ENCODE results near the gene CDH24.

Gene CDH24

GRCh38 chr14:23047751-23048693, 9.3 kb downstream of the CDH24 start:
- DNase-seq (ENCODE audit: low read depth in 2 of 3, low spot score in 2 of 3), result no peak

DNA sequence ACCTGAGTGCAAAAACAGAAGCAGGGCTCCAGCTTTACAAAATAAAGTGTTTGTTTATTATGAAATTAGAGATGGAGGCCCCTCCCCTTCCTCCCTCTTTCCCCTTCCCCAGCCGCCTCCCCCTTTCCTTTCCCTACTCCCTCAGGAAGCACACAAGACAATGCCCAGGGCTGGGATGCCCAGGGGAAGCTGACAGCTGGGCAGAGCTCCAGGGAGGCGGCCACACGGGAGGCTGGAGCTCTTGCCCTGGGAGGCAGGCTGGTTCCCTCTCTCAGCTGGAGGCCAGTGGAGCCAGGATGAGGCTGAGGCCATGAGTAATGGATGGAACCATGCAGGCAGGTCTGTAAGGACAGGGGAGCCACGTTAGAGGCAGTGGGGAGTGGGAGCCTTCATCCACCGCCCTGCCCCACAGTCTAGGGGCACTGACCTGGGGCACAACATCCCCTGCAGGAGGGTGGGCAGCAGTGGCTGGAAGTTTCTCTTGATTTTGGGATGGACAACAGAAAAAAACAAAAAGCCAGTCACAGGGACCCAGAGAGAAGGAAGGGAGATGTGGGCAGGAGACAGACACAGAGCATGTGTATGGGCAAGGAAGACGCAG, 10.2 kb downstream of the CDH24 start:
- no peak for DNase-seq (ENCODE audit: low read depth in 2 of 3, low spot score in 2 of 3)

- DNase-seq (ENCODE audit: low read depth in 2 of 3, low spot score in 2 of 3), result no peak
These were observed 11.6 kb downstream of the CDH24 start for GRCh38 chr14:23045419-23046357.

- DNase-seq (ENCODE audit: low read depth in 2 of 3, low spot score in 2 of 3), result no peak
These were observed 12.5 kb downstream of the CDH24 start for GRCh38 chr14:23044840-23045239.

DNA sequence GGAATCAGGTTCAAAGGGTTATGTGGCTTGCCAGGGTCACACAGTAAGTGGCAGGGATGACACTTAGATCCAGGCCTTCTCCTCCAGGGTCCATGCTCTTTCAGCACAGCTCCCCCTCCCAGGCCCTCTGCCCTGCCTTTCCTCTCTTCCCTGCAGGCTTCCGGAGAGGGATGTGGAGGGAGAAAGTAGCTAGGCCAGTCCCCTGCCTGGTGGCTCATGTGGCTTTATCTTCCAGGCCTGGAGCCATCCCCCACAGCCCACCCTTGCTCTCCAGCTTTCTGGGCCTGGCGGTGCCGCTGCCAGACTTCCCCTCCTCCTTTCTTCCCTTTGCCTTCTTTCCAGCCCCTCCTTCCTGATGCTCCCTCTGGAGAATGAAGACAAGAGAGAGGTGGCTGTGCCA, 13.6 kb downstream of the CDH24 start:
- DNase-seq (ENCODE audit: low read depth in 2 of 3, low spot score in 2 of 3), result no peak

GRCh38 chr14:23043145-23043544, 14.2 kb downstream of the CDH24 start:
- no peak for DNase-seq (ENCODE audit: low read depth in 2 of 3, low spot score in 2 of 3)

- no peak for DNase-seq (ENCODE audit: low read depth in 2 of 3, low spot score in 2 of 3)
These were observed 15.0 kb downstream of the CDH24 start, which contains the start of gene PSMB11 for GRCh38 chr14:23042162-23042965. Gene PSMB11 (plus strand): TSS chr14:23042212. CDS start chr14:23042226, 14 bp downstream.

DNA sequence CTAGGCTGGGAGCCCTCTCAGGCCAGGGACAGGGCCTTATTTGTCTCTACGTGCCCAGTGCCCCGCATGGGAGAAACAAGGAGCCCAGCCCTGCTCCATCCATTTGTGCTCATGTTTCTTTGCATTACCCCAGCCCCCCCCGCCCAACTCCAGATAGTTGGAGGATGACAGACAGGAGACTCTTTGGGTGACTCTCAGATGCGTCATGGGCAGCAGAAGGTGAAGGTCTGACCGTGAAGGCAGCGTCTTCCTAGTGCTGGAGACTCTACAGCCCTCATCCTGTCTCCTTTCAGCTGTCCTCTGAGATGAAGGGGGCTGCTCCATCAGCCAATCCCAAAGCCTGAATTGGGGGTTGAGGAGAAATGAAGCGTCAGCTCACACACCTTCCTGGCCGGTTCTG, 15.6 kb downstream of the CDH24 start:
- no peak for DNase-seq (ENCODE audit: low read depth in 2 of 3, low spot score in 2 of 3)

- DNase-seq (ENCODE audit: low read depth in 2 of 3, low spot score in 2 of 3), result no peak
These were observed 17.2 kb downstream of the CDH24 start for GRCh38 chr14:23040100-23040499.

GRCh38 chr14:23035303-23036144, 21.8 kb downstream of the CDH24 start:
- DNase-seq (ENCODE audit: low read depth in 2 of 3, low spot score in 2 of 3), result no peak

GRCh38 chr14:23034498-23035302, 22.6 kb downstream of the CDH24 start, which contains the start of gene PSMB5:
Gene PSMB5 (minus strand): TSS chr14:23034900. CDS start chr14:23034881, 19 bp downstream.
- peak; percentile 59 to 71 (median 63) for DNase-seq (ENCODE audit: low read depth in 2 of 3, low spot score in 2 of 3)

- DNase-seq (ENCODE audit: low read depth in 2 of 3, low spot score in 2 of 3), result no peak
These were observed 23.4 kb downstream of the CDH24 start for GRCh38 chr14:23033801-23034497.

GRCh38 chr14:23033251-23033727, 24.0 kb downstream of the CDH24 start:
- no peak for DNase-seq (ENCODE audit: low read depth in 2 of 3, low spot score in 2 of 3)

DNA sequence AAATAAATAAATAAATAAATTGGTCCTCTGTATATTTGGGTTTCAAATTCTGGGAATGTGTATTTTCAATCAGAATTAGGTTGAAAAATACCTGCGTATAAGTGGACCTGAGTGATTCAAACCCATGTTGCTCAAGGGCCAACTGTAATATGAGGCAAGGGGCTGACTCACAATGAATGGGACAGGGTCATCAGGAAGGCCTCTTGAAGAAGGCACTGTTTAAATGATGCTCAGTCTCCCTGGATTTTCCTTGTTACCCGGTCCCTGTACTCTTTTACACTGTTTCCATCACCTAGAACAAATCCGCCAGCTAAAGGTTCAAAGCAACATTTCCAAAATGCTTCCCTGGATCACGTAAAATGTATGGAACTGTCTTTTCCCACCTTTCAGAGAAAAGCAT, 26.4 kb downstream of the CDH24 start:
- no peak for DNase-seq (ENCODE audit: low read depth in 2 of 3, low spot score in 2 of 3)

DNA sequence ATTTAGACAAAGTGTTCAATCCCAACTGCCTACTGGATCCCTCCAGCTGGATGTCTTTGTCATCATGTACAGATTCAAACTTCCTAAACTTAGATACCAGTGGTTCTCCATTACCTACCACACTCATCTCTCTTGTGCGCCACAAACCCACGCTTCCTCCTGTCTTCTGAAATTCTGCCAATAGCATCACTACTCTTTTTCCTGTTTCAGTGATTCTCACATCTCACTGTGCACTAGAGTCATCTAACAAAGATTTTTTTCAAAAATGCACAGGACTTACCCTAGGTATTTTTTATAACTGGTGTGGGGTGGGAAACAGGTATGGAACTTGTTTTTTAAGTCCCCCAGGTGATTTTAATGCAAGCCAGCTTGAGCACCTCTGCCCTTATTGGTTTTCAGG, 28.5 kb downstream of the CDH24 start:
- no peak for DNase-seq (ENCODE audit: low read depth in 2 of 3, low spot score in 2 of 3)

DNA sequence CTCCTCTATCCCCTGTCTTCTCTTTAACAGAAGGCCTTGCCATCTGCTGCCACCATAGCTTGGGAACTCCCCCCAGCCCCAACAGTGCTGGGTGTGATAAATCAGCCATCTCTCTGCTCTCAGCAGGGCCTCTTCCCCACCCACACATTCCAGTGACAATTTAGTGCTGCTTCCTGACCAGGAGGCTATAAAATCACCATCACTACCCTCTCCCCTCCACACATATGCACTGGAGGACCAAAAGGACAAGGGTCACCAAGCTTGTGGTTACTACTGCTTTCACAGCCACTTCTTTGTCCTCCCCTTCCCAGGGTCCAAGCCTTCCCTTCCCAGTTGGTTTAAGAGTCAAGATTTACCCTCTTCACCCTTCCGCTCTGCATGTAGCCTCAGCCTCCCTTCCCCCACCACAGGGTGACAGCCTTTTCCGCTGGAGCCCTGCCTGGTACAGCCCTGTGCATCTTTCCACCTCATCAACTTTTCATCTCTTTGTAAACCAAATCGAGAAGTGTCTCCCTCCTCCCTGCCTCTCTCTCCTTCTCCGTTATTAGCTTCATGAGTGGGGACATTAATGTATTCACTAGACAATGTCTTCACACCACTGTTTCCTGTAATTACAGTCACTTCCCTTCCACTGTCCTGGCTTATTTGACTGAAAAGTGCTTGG, 32.0 kb downstream of the CDH24 start:
- no peak for DNase-seq (ENCODE audit: low read depth in 2 of 3, low spot score in 2 of 3)

GRCh38 chr14:23024612-23025075, 32.7 kb downstream of the CDH24 start:
- DNase-seq (ENCODE audit: low read depth in 2 of 3, low spot score in 2 of 3), result no peak

Data from activated CD8-positive, alpha-beta memory T cell treated with anti-CD3 and anti-CD28 coated beads for 48 hours (primary cell).